Thyroid gland (tissue), 4 donors: Measurements from ENCODE around the gene DDX55. TPM values are rescaled to one million over a fixed set of nuclear protein-coding genes. Genes with fewer than 3 reads are reported as not detected.
"Not testable (repeated sequence)": the region's sequence is repeated elsewhere in the genome, so short reads cannot be mapped to it uniquely, and the experiment has no call there.

Experiments
- DNase-seq, 2 donors: peaks; one replicate each; pipeline ENCODE4 v3.0.0-alpha.2; 2019
- H3K27ac ChIP-seq, 3 donors: fragments of 200-600 bp; sonication (generic); 1 replicate in 2 of 3; 2 replicates in 1 of 3; pipeline ENCODE4 v1.5.1; 2016 to 2019; ENCODE audit warnings: mild to moderate bottlenecking in 1 of 3, moderate library complexity in 1 of 3
- H3K27me3 ChIP-seq: fragments of 200-600 bp; sonication (generic); one replicate; pipeline ENCODE4 v1.5.1; 2019
- H3K36me3 ChIP-seq, 2 donors: fragments of 200-600 bp; sonication (generic); one replicate each; pipeline ENCODE4 v1.5.1; 2016 to 2019
- H3K4me1 ChIP-seq, 2 donors: fragments of 200-600 bp; sonication (generic); one replicate each; pipeline ENCODE4 v1.5.1; 2017 to 2019
- H3K4me3 ChIP-seq, 3 donors: fragments of 200-600 bp; sonication (generic); replicated peaks in 1 of 3; 1 replicate in 2 of 3; 2 replicates in 1 of 3; pipeline ENCODE4 v1.5.1; 2016; ENCODE audit warnings: mild to moderate bottlenecking in 1 of 3
- H3K9me3 ChIP-seq: fragments of 200-600 bp; sonication (generic); one replicate; pipeline ENCODE4 v1.5.1; 2017
- POLR2A ChIP-seq, 2 donors: fragments of 450-650 bp; IDR thresholded peaks; one replicate each; pipeline ENCODE4 v1.6.1; 2017; ENCODE audit warnings: antibody characterized with exemption in 2 of 2, mild to moderate bottlenecking in 2 of 2, moderate library complexity in 1 of 2
- WGBS, 2 donors: methylation state at CpG; one replicate each; pipeline ENCODE4 v1.1.5; 2017; 5-methylcytosine and 5-hydroxymethylcytosine counted together
- intact Hi-C: fragments of 100-400 bp; cut with DNase I; formaldehyde crosslinking; loops from one replicate; pipeline ENCODE4 v1.15.1; 2023
- total RNA-seq, 4 donors: library from RNA; depleted of rRNA; stranded (reverse); fragments of >200 nt; gene quantifications; one replicate each; pipeline ENCODE4 v1.2.3, GENCODE V29; 2016
- TF ChIP-seq, protein P1 (sequence below), 6 experiments: fragments of 200-600 bp in 3 of 6; fragments of 450-650 bp in 3 of 6; sonication (generic) in 3 of 6; IDR thresholded peaks; one replicate each; pipeline ENCODE4 v1.5.1; 2016 to 2019; ENCODE audit warnings: antibody characterized with exemption in 6 of 6, mild to moderate bottlenecking in 2 of 6, inconsistent platforms in 1 of 6, moderate library complexity in 1 of 6

The DDX55 gene
- 10 to 100 TPM; 14.1 to 22.2 (median 17.8) TPM for total RNA-seq

- intact Hi-C loops, result no loop called here
These were observed at the start of gene DDX55 for GRCh38 chr12:123601602-123602489. TSS of gene DDX55 (plus strand) at chr12:123602099. CDS start at chr12:123602149, 50 bp downstream.

DNA sequence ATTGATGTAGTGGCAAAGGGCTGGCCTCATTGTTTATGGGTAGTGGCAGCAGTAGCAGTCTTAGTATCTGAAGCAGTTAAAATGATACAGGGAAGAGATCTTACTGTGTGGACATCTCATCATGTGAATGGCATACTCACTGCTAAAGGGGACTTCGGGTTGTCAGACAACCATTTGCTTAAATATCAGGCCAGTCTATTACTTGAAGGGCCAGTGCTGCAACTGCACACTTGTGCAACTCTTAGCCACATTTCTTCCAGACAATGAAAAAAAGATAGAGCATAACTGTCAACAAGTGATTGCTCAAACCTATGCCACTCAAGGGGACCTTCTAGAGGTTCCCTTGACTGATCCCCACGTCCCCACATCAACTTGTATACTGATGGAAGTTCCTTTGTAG, 47.8 kb upstream of the DDX55 start:
- H3K36me3 ChIP-seq, H3K27me3 ChIP-seq, intact Hi-C loops, H3K9me3 ChIP-seq, H3K4me1 ChIP-seq, H3K27ac ChIP-seq, DNase-seq, H3K4me3 ChIP-seq: not testable (repeated sequence)
- WGBS, 2 donors, result 50 to 64% methylated on average over 2 of the region's 2 CpGs

More at GRCh38 chr12:123601602-123602489, at the start of gene DDX55:
- peak; percentile 81 to 85 for DNase-seq
- Histone ChIP-seq H3K36me3 (peaks cover 13 to 24% of the 10 kb centered on the region in 2 donors), H3K27ac (peak within 1 kb of the TSS; percentile 53 to 69 (median 68)), H3K4me1 (peaks cover 5 to 15% of the 10 kb centered on the region in 2 donors), H3K4me3 (peak within 1 kb of the TSS; percentile 67 to 80 (median 70)), H3K27me3 (no peaks in the 10 kb centered on the region), H3K9me3 (no peaks in the 10 kb centered on the region)
- 0 to 1% methylated on average over 7 to 52 of the region's 81 CpGs for WGBS, 2 donors
- TF ChIP-seq, protein P1, sequence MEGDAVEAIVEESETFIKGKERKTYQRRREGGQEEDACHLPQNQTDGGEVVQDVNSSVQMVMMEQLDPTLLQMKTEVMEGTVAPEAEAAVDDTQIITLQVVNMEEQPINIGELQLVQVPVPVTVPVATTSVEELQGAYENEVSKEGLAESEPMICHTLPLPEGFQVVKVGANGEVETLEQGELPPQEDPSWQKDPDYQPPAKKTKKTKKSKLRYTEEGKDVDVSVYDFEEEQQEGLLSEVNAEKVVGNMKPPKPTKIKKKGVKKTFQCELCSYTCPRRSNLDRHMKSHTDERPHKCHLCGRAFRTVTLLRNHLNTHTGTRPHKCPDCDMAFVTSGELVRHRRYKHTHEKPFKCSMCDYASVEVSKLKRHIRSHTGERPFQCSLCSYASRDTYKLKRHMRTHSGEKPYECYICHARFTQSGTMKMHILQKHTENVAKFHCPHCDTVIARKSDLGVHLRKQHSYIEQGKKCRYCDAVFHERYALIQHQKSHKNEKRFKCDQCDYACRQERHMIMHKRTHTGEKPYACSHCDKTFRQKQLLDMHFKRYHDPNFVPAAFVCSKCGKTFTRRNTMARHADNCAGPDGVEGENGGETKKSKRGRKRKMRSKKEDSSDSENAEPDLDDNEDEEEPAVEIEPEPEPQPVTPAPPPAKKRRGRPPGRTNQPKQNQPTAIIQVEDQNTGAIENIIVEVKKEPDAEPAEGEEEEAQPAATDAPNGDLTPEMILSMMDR (IDR thresholded peaks at IDR 0.05), result peak in 5 of 6 experiments; percentile 31 to 91 (median 73)
- peak in 1 of 2 donors; percentile 59 for TF ChIP-seq POLR2A (IDR thresholded peaks at IDR 0.05)

DNA sequence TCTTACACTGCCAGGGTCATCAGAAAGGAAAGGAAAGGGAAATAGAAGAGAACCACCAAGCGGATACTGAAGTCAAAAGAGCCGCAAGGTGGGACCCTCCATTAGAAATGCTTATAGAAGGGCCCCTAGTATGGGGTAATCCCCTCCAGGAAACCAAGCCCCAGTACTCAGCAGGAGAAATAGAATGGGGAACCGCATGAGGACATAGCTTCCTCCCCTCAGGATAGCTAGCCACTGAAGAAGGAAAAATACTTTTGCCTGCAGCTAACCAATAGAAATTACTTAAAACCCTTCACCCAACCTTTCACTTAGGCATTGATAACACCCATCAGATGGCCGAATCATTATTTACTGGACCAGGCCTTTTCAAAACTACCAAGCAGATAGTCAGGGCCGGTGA, 47.1 kb upstream of the DDX55 start:
- 83 to 88% methylated on average over 5 of the region's 5 CpGs for WGBS, 2 donors
- H3K4me1 ChIP-seq, H3K4me3 ChIP-seq, H3K27ac ChIP-seq, DNase-seq, H3K27me3 ChIP-seq, H3K36me3 ChIP-seq, H3K9me3 ChIP-seq, intact Hi-C loops: not testable (repeated sequence)

GRCh38 chr12:123558487-123558886, 43.4 kb upstream of the DDX55 start:
- H3K9me3 ChIP-seq, H3K4me1 ChIP-seq, intact Hi-C loops, H3K27ac ChIP-seq, DNase-seq, H3K4me3 ChIP-seq, H3K27me3 ChIP-seq, H3K36me3 ChIP-seq: not testable (repeated sequence)
- 96 to 98% methylated on average over 8 to 14 of the region's 14 CpGs for WGBS, 2 donors

- H3K27ac ChIP-seq, result no peak overlapping the region
- H3K4me1 ChIP-seq, result no peaks in the 10 kb centered on the region
- intact Hi-C loops, result no loop called here
- WGBS, 2 donors, result 47 to 66% methylated on average over 3 of the region's 3 CpGs
- H3K36me3 ChIP-seq, result no peaks in the 10 kb centered on the region
- no peak overlapping the region for H3K4me3 ChIP-seq
- no peaks in the 10 kb centered on the region for H3K27me3 ChIP-seq
- DNase-seq, result no peak
- TF ChIP-seq, protein P1 (IDR thresholded peaks at IDR 0.05), result no peak
- no peak for TF ChIP-seq POLR2A (IDR thresholded peaks at IDR 0.05)
- no peaks in the 10 kb centered on the region for H3K9me3 ChIP-seq
These were observed 42.4 kb upstream of the DDX55 start for GRCh38 chr12:123559468-123559867.

DNA sequence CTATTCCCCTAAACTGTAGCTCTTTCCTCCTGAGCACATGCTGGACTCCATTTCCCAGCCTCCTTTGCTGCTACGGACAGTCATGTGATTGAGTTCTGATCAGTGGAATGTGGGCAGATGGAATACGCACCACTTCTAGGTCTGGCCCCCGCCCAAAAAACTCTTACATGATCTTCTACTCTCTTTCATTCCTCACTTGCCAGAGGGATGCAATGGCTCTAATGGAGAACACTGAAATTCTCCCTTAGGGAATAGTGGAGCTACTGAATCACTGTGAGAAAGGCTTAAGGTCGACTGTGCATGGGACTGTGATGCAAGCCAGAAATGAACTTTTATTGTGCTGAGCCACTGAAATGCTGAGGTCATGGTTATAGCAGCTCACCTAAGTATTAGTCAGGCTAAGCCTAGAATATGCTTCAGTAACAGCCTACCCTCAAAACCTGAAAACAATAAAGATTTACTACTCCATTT, 30.5 kb upstream of the DDX55 start:
- Histone ChIP-seq H3K4me3 (no peak overlapping the region), H3K36me3 (no peaks in the 10 kb centered on the region), H3K27ac (no peak overlapping the region), H3K9me3 (no peaks in the 10 kb centered on the region), H3K27me3 (no peaks in the 10 kb centered on the region), H3K4me1 (no peaks in the 10 kb centered on the region)
- intact Hi-C loops, result no loop called here
- WGBS, 2 donors, result 38 to 43% methylated on average over 4 of the region's 4 CpGs
- DNase-seq, result peak; percentile 53 to 67
- TF ChIP-seq POLR2A (IDR thresholded peaks at IDR 0.05), result no peak
- TF ChIP-seq, protein P1 (IDR thresholded peaks at IDR 0.05), result no peak
